GM10248 (cell line): ENCODE measurements around the gene PPP3R1.

Experiments
- CTCF ChIA-PET: fragments of 300-600 bp; sonication (Branson Sonifier 250); formaldehyde crosslinking; extraction: SDS; loops from one replicate; lab custom pipeline; 2021; ENCODE audit warnings: antibody characterized with exemption; lab: Yijun Ruan, JAX
- POLR2A ChIA-PET: fragments of 350-650 bp; sonication (Branson Sonifier 250); formaldehyde crosslinking; extraction: SDS; loops from one replicate; lab custom pipeline; 2020; ENCODE audit warnings: antibody characterized with exemption; lab: Yijun Ruan, JAX
- DNase-seq: peaks from one replicate; pipeline ENCODE4 v3.0.0; 2012; ENCODE audit errors: extremely low spot score
- TF ChIP-seq, protein P1 (sequence below): IDR thresholded peaks from 2 replicates; pipeline ENCODE4 v1.5.1; 2012; ENCODE audit warnings: mild to moderate bottlenecking, low read depth; ENCODE audit errors: extremely low read depth, missing control alignments, control extremely low read depth

Gene PPP3R1

DNA sequence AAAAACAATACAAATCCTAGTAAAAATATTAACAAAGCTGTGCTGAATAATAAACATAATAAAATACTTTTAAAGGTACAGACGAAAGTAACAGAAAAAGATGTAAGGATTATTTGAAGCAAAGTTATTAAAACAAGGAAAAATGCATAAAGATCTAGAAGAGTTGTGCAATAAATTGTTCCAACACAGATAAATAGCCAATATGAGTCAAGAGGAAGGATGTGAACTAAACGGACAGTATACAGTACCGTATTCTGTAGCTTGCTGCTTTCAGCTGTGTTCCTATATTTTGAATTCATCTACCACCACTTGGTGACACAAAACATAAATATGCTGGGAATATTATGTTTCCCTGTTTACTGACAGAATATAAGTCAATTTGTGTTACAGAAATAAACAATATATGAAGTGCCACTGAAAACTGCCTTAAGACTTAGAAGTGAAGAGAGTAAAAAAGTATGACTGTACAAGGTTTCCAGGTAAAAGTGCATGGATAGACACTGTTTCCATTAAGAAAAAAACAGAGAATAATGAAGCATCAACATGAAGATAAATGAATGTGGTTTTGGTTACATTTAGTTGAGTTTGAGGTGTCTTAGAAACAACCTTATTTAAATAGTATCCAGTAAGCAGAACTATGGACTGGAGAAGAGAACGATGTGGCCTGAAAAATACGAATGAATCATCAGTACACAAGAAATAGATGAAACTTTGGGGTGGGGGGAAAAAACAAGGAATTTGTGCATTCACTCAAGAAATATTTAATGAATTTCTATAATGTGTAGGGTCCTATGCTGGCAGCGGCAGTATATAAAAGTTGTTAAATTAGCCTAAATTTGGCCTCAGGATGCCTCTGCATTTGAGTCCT lies 13.1 kb downstream of the PPP3R1 start:
- no peak for DNase-seq
- POLR2A ChIA-PET = interaction anchor here (0.9 to 1.4 kb wide), 2 partner anchors 8 to 14 kb away, joined by 3 read pairs; no protein-coding TSS in a partner anchor
- TF ChIP-seq, protein P1, sequence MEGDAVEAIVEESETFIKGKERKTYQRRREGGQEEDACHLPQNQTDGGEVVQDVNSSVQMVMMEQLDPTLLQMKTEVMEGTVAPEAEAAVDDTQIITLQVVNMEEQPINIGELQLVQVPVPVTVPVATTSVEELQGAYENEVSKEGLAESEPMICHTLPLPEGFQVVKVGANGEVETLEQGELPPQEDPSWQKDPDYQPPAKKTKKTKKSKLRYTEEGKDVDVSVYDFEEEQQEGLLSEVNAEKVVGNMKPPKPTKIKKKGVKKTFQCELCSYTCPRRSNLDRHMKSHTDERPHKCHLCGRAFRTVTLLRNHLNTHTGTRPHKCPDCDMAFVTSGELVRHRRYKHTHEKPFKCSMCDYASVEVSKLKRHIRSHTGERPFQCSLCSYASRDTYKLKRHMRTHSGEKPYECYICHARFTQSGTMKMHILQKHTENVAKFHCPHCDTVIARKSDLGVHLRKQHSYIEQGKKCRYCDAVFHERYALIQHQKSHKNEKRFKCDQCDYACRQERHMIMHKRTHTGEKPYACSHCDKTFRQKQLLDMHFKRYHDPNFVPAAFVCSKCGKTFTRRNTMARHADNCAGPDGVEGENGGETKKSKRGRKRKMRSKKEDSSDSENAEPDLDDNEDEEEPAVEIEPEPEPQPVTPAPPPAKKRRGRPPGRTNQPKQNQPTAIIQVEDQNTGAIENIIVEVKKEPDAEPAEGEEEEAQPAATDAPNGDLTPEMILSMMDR = no peak
- CTCF ChIA-PET = interaction anchor here (0.7 to 2.0 kb wide), 5 partner anchors 11 to 117 kb away, joined by 3 to 5 read pairs (median 4); no protein-coding TSS in a partner anchor

GRCh38 chr2:68237976-68238580 lies 14.3 kb downstream of the PPP3R1 start:
- POLR2A ChIA-PET = no interaction called here
- TF ChIP-seq, protein P1 = no peak
- DNase-seq = no peak
- CTCF ChIA-PET = interaction anchor here (1.5 to 3.0 kb wide), 4 partner anchors 12 to 42 kb away, joined by 4 to 18 read pairs (median 14); partner anchors contain the start of gene PPP3R1

DNA sequence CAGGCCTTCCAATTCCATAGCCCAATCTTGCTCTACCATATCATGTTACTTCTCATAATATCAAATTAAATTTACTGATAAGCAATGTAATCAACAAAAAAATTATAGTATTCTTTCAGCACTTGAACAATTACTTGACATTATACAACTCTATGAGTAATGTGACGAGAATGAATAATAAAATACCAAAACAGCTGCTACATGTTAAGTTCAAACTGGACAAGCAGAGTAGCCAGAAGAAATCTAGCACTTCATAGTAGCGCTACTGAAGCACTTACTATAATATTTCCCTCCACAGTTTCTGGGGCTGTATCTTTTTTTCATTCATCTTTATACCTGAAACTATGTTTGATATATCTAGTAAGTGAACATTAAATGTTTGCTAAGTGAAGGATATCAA lies 14.9 kb downstream of the PPP3R1 start:
- POLR2A ChIA-PET = no interaction called here
- CTCF ChIA-PET = interaction anchor here (1.0 to 3.0 kb wide), 6 partner anchors 10 to 53 kb away, joined by 3 to 18 read pairs (median 8); partner anchors contain the start of gene PPP3R1
- no peak for DNase-seq
- TF ChIP-seq, protein P1 = no peak

GRCh38 chr2:68236876-68237275 lies 15.5 kb downstream of the PPP3R1 start:
- DNase-seq = no peak
- CTCF ChIA-PET = interaction anchor here (0.9 to 3.0 kb wide), 8 partner anchors 9 to 52 kb away, joined by 3 to 18 read pairs (median 4); partner anchors contain the start of gene PPP3R1
- POLR2A ChIA-PET = no interaction called here
- TF ChIP-seq, protein P1 = no peak

DNA sequence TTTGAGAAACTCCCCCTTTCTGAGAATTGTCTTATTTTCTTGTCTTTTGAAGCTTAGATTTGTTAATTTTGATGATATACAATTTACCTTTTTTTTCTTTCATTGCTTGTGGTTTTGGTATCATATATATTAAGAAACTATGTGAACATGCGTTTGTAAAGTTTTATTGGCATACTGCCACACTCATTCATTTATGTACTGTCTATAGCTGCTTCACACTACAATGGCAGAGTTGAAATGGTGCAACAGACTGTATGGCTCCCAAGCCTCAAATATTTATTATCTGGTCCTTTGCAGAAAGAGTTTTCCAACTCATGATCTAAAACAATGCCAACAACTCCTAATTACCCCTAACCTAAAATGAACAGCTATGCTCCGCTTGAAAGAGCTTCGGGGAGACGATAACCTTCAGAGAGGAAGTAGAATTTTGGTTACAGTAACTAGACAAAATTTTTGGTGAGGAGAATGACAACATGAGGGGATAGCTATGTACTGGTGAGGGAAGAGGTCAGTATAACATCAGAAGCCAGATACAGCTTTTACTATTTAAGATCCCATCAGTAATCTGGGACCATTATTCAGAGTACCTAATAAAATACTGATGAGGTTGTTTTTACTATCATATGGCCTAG lies 16.1 kb downstream of the PPP3R1 start:
- CTCF ChIA-PET = interaction anchor here (0.9 to 3.0 kb wide), 8 partner anchors 9 to 51 kb away, joined by 3 to 18 read pairs (median 4); no protein-coding TSS in a partner anchor
- TF ChIP-seq, protein P1 = no peak
- DNase-seq = no peak
- POLR2A ChIA-PET = interaction anchor here (0.6 kb wide), 1 partner anchor 19 kb away, joined by 5 read pairs; no protein-coding TSS in a partner anchor

DNA sequence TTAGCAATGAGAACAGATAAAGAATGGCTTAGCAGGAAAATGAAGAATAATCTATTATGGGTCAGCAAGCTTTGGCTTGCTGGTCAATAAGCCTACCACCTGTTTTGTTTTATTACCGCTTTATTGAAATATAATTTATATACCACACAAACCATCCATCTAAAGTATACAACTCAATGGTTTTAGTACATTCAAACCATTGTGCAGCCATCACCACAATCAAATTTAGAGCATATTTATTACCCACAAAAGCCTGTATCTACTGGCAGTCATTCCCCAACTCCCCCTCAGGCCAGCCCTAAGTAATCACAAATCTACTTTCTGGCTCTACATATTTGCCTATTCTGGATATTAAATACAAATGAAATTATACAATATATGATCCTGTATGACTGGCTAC lies 17.2 kb downstream of the PPP3R1 start:
- TF ChIP-seq, protein P1 = no peak
- ChIA-PET CTCF (interaction anchor here (1.1 to 2.6 kb wide), 3 partner anchors 19 to 207 kb away, joined by 3 to 5 read pairs (median 3); no protein-coding TSS in a partner anchor), POLR2A (no interaction called here)
- no peak for DNase-seq
